Ovary (tissue), 9 donors: ENCODE measurements around the gene MPZL2. TPM values are rescaled to one million over a fixed set of nuclear protein-coding genes. Genes with fewer than 3 reads are reported as not detected.

Experiments
- DNase-seq, 5 donors: peaks; one replicate each; pipeline ENCODE4 v3.0.0-alpha.2; 2019 to 2020
- H3K27ac ChIP-seq, 2 donors: fragments of 200-600 bp; one replicate each; pipeline versions ENCODE4 v1.5.1 to v1.8.0; 2019 to 2022
- H3K27me3 ChIP-seq: fragments of 200-600 bp; one replicate; pipeline ENCODE4 v1.8.0; 2022
- H3K36me3 ChIP-seq: fragments of 200-600 bp; sonication (generic); one replicate; pipeline ENCODE4 v1.5.1; 2019
- H3K4me1 ChIP-seq: one replicate; pipeline ENCODE4 v1.8.1; 2013; ENCODE audit warnings: mild to moderate bottlenecking, moderate library complexity; ENCODE audit not compliant: insufficient read depth
- H3K4me3 ChIP-seq: fragments of 200-600 bp; sonication (generic); one replicate; pipeline ENCODE4 v1.5.1; 2017
- H3K9me3 ChIP-seq, 2 donors: fragments of 200-600 bp in 1 of 2; sonication (generic) in 1 of 2; one replicate each; pipeline versions ENCODE4 v1.5.1 to v1.8.1; 2013 to 2019; ENCODE audit warnings: mild to moderate bottlenecking in 1 of 2, moderate library complexity in 1 of 2
- EP300 ChIP-seq: sonication (generic); formaldehyde crosslinking; IDR thresholded peaks from one replicate; pipeline ENCODE4 v1.6.1; 2017; ENCODE audit warnings: antibody characterized with exemption
- POLR2A ChIP-seq: fragments of 450-650 bp; IDR thresholded peaks from one replicate; pipeline ENCODE4 v1.6.1; 2017; ENCODE audit warnings: antibody characterized with exemption, mild to moderate bottlenecking, moderate library complexity
- WGBS, 3 donors: extraction: QIAGEN DNeasy Blood & Tissue Kit in 1 of 3; methylation state at CpG; one replicate each; pipeline versions ENCODE4 v1.1.5 to v1.1.7; 2013 to 2017; 5-methylcytosine and 5-hydroxymethylcytosine counted together
- intact Hi-C, 4 donors: fragments of 100-400 bp; cut with DNase I; formaldehyde crosslinking; loops; one replicate each; pipeline versions ENCODE4 v1.11.0 to v1.15.1; 2022 to 2023
- polyA plus RNA-seq, 2 donors: library from polyadenylated mRNA; stranded (reverse); fragments of 200-250 nt in 1 of 2; fragments of 350-450 nt in 1 of 2; fragmentation: Illumina TruSeq in 1 of 2; extraction: RNeasy Lipid Tissue Mini Kit (QIAGEN cat#74804) in 1 of 2; gene quantifications; one replicate each; pipeline ENCODE4 v1.2.3, GENCODE V29; 2013 to 2014
- total RNA-seq, 7 donors: library from RNA; depleted of rRNA in 2 of 7; stranded (reverse); fragments of >200 nt in 2 of 7; fragmentation: NEBNext Ultra II Directional in 3 of 7; extraction: Animal tissue kit (Norgen Biotek cat#: 25700) in 3 of 7; gene quantifications; one replicate each; pipeline versions ENCODE4 v1.1.0 to v1.2.4, GENCODE V29; 2016 to 2023
- TF ChIP-seq, protein P1 (sequence below), 3 donors: fragments of 450-650 bp in 2 of 3; fragments of 200-600 bp in 1 of 3; IDR thresholded peaks; one replicate each; pipeline versions ENCODE4 v1.5.1 to v1.8.0; 2016 to 2022; ENCODE audit warnings: antibody characterized with exemption in 3 of 3, mild to moderate bottlenecking in 1 of 3
- donor health status: DM: no; HTN: no; CAD: no; lungs with moderate emphysema.
- donor health status: DM: no; HTN: no; CAD: no.
- donor health status: Bipolar disorder and iron deficiency.
- donor health status: DM: yes; HTN: yes; CAD: no.
- donor health status: DM: no; HTN: no; CAD: no.
- donor health status: DM: yes; HTN: yes; CAD: no.

The MPZL2 gene
- total and polyA plus RNA-seq, 9 donors = 4.4 to 42.5 (median 9.6) TPM

DNA sequence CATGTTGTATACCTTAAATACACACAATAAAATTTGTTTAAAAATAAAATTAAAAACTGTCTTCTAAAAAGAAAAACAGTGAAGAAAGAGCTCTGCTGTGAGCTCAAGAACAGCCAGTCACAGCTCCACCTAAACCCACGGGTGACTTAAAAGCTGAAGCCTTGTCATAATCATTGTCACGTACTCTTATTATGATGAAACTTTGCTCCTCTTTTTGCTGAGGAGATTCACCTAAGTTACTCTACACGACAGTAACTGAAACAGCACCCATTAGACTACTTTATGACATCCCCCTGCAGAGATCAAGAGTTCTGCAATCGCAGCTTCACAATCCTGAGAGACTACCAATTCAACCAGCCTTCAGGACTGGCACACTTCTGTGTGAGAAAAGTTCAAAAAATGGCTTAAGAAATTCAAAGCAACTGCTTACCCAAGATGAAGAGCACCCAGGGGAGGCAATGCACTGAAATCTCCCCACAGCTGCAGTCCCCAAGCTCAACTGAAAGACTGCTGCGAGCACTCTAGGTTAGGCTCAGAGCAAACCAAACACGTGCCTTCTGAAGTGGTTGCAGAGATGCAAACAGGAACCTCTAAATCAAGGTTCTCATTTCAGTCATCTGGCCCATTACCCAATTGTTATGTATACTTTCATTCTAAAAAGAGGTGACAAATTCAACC lies 39.4 kb downstream of the MPZL2 start, which contains the start of gene JAML:
TSS of gene JAML (minus strand) at position 501 of the 678 bp plus-strand sequence. CDS start 10,145 bp downstream, outside the sequence.
- Histone ChIP-seq H3K27me3 (no peaks in the 10 kb centered on the region), H3K4me3 (no peak within 1 kb of the TSS), H3K9me3 (no peaks in the 10 kb centered on the region), H3K27ac (no peak within 1 kb of the TSS), H3K36me3 (no peaks in the 10 kb centered on the region), H3K4me1 (no peaks in the 10 kb centered on the region)
- no peak for TF ChIP-seq EP300
- TF ChIP-seq POLR2A = no peak
- TF ChIP-seq, protein P1, sequence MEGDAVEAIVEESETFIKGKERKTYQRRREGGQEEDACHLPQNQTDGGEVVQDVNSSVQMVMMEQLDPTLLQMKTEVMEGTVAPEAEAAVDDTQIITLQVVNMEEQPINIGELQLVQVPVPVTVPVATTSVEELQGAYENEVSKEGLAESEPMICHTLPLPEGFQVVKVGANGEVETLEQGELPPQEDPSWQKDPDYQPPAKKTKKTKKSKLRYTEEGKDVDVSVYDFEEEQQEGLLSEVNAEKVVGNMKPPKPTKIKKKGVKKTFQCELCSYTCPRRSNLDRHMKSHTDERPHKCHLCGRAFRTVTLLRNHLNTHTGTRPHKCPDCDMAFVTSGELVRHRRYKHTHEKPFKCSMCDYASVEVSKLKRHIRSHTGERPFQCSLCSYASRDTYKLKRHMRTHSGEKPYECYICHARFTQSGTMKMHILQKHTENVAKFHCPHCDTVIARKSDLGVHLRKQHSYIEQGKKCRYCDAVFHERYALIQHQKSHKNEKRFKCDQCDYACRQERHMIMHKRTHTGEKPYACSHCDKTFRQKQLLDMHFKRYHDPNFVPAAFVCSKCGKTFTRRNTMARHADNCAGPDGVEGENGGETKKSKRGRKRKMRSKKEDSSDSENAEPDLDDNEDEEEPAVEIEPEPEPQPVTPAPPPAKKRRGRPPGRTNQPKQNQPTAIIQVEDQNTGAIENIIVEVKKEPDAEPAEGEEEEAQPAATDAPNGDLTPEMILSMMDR (IDR thresholded peaks at IDR 0.05) = no peak
- intact Hi-C loops = no loop called here
- 57 to 62% (median 59%) methylated on average over 6 of the region's 6 CpGs for WGBS, 3 donors
- no peak for DNase-seq

DNA sequence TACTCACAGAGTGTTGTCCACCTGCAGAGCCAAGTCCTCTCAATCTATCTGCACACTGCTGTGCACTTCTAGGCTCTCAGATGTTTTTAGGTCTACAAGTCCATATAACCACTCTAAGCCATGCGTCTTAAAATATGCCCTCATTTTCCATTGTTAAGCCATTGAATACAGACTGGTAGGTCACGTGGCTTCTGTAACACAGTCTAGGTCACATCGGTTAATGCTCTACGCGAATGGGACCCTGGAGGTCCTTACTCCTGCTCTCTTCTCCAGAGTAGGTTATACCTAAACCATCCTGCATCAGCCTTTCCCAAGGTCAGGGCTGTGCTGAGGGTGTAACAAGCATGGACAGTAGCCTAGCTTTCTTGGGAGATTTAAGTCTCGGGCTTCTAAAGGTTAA lies 40.1 kb downstream of the MPZL2 start:
- H3K9me3 ChIP-seq = no peaks in the 10 kb centered on the region
- H3K27ac ChIP-seq = no peak overlapping the region
- H3K36me3 ChIP-seq = no peaks in the 10 kb centered on the region
- WGBS, 3 donors = 71 to 90% (median 89%) methylated on average over 6 of the region's 6 CpGs
- intact Hi-C loops = no loop called here
- H3K27me3 ChIP-seq = no peaks in the 10 kb centered on the region
- no peaks in the 10 kb centered on the region for H3K4me1 ChIP-seq
- no peak for DNase-seq
- no peak overlapping the region for H3K4me3 ChIP-seq
- no peak for TF ChIP-seq POLR2A
- TF ChIP-seq EP300 = no peak

DNA sequence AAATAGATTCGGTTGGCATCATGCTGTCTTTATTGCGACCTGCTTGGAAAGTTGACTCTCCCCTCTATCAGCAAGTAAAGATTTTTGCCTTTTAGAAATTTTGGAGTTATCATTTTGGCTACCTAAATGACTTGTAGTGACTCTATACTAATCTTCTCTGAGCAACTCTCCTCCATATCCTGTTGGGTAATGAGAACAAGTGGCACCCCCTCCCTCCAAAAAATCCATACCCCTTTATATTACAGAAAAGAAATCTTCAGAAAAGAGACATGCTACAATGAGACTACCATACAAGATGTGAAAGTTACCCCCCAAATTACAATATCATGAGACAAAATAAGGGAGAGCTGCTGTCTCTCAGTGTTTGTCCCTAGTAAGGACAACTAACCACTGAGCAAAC lies 40.5 kb downstream of the MPZL2 start:
- no peak for TF ChIP-seq POLR2A
- H3K4me1 ChIP-seq = no peaks in the 10 kb centered on the region
- no peak for DNase-seq
- no peaks in the 10 kb centered on the region for H3K36me3 ChIP-seq
- intact Hi-C loops = no loop called here
- WGBS, 3 donors = 65 to 81% (median 71%) methylated on average over 2 of the region's 2 CpGs
- no peaks in the 10 kb centered on the region for H3K27me3 ChIP-seq
- H3K27ac ChIP-seq = no peak overlapping the region
- no peaks in the 10 kb centered on the region for H3K9me3 ChIP-seq
- no peak overlapping the region for H3K4me3 ChIP-seq

DNA sequence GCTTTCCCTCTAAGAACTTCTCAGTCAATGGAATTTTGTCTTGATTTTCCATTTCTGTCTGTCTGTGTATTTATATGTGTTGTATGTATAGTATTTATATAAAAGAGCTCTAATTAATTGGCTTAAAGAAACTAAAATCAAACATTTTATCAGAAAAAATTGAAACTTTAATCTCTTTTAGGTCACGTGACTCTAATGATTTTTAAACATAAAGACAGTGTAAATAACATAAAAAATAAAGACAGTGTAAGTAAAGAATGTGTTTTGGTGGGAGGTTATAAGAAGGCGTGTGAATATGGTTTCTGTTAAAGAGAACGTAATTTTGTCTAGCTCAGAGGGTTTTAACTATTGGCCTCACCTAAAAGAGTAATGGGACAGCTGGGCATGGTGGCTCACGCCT lies 41.7 kb downstream of the MPZL2 start:
- H3K27ac ChIP-seq = no peak overlapping the region
- no peak overlapping the region for H3K4me3 ChIP-seq
- intact Hi-C loops = no loop called here
- H3K9me3 ChIP-seq = no peaks in the 10 kb centered on the region
- no peaks in the 10 kb centered on the region for H3K27me3 ChIP-seq
- H3K4me1 ChIP-seq = no peaks in the 10 kb centered on the region
- no peaks in the 10 kb centered on the region for H3K36me3 ChIP-seq
- TF ChIP-seq, protein P1 (IDR thresholded peaks at IDR 0.05) = no peak
- TF ChIP-seq EP300 (no peak), POLR2A (no peak)
- DNase-seq = no peak
- WGBS, 3 donors = 44 to 63% (median 48%) methylated on average over 4 of the region's 4 CpGs

DNA sequence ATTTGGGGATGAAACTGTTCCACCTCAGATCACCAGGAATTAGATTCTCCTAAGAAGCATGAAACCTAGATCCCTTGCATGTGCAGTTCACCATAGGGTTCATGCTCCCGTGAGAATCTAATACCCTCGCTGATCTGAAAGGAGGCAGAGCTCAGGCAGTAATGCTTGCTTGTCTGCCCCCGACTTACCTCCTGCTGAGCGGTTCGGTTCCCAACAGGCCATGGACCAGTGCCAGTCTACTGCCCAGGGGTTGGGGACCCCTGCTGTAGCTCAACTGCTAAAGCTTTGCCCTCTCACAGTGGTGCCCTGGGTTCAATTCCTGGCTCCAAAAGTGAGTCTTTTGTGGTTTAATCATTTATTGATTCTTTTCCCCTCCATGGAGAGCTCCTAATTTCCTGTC lies 42.7 kb downstream of the MPZL2 start:
- TF ChIP-seq POLR2A = no peak
- no peak for TF ChIP-seq EP300
- TF ChIP-seq, protein P1 (IDR thresholded peaks at IDR 0.05) = no peak
- Histone ChIP-seq H3K27ac (no peak overlapping the region), H3K27me3 (no peaks in the 10 kb centered on the region), H3K9me3 (no peaks in the 10 kb centered on the region), H3K4me3 (no peak overlapping the region), H3K4me1 (no peaks in the 10 kb centered on the region), H3K36me3 (no peaks in the 10 kb centered on the region)
- no peak for DNase-seq
- WGBS, 3 donors = 57 to 71% (median 68%) methylated on average over 5 of the region's 5 CpGs
- intact Hi-C loops = no loop called here
